Right lung (tissue), 5 donors: ENCODE data around the gene AGBL2. TPM values are rescaled to one million over a fixed set of nuclear protein-coding genes. Genes with fewer than 3 reads are reported as not detected.
"Not testable (repeated sequence)": the region's sequence is repeated elsewhere in the genome, so short reads cannot be mapped to it uniquely, and the experiment has no call there.

Source experiments
- DNase-seq, 2 donors: peaks; one replicate each; pipeline ENCODE4 v3.0.0-alpha.2; 2013
- polyA plus RNA-seq, 5 donors: library from polyadenylated mRNA; unstranded; fragments of 120-200 nt; gene quantifications; one replicate each; pipeline versions ENCODE4 v1.2.1 to v1.2.3, GENCODE V29; 2013; ENCODE audit warnings: inconsistent platforms in 1 of 5, low replicate concordance in 1 of 5; ENCODE audit not compliant: insufficient read length in 5 of 5, insufficient read depth in 1 of 5

AGBL2 gene
- polyA plus RNA-seq, 5 donors = 7.7 to 15.8 (median 10.6) TPM

DNA sequence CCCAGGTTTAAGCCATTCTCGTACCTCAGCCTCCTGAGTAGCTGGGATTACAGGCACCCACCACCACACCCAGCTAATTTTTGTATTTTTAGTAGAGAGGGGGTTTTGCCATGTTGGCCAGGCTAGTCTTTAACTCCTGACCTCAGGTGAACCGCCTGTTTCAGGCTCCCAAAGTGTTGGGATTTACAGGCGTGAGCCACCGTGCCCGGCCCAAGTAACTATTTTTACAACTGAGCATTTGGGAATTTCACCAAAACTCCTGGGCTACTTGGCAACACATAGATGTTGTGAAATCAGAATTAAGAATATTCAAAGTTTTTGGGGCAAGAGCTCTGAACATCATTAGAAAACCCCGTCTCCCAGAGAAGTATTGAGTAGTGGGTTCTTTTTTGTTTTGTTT, 74.7 kb downstream of the AGBL2 start:
- DNase-seq = not testable (repeated sequence)

DNA sequence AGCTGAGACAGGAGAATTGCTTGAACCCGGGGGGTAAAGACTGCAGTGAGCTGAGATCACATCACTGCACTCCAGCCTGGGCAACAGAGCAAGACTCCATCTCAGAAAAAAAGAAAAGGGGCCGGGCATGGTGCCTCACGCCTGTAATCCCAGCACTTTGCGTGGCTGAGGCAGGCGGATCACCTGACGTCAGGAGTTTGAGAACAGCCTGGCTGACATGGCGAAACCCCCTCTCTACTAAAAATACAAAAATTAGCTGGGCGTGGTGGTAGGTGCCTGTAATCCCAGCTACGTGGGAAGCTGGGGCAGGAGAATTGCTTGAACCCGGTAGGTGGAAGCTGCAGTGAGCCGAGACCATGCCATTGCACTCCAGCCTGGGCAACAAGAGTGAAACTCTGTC, 78.8 kb downstream of the AGBL2 start:
- not testable (repeated sequence) for DNase-seq

DNA sequence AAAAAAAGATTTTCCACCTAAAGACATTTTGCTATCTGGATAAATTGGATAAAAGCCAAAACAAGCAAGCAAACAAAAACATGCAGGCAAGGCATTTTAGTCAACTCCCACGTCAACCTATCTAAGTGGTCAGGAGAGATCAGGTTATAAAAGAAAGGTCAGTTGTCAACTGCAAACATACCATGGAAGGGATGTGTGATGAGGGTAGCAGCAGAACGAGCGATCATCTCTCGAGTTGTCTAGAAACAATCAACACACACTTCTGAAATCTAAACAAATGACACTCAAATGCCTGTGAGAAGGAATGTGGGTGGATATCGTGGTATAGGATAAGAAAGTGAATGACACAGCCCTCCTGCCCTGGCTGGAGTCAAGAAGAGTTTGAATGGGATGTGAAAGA, 83.7 kb downstream of the AGBL2 start:
- DNase-seq = no peak

DNA sequence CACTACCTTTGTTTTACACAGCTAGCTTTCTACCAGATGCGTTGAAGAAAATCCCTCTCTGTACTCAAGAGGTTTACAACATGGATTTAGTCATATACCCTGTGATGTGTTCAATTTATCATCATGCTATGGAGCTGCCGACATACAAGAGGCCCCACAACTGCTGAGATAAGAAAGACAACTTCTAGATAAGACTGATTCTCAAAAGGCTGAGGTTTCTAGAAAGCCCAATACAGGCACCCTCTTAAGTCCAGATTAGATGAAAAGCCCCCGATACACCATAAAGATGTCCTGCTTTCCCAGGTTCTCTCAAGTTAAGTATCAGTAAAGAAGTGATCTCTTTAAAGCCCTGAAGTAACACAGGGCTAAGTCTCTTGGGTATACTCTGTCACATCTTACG, 87.1 kb downstream of the AGBL2 start:
- no peak for DNase-seq

DNA sequence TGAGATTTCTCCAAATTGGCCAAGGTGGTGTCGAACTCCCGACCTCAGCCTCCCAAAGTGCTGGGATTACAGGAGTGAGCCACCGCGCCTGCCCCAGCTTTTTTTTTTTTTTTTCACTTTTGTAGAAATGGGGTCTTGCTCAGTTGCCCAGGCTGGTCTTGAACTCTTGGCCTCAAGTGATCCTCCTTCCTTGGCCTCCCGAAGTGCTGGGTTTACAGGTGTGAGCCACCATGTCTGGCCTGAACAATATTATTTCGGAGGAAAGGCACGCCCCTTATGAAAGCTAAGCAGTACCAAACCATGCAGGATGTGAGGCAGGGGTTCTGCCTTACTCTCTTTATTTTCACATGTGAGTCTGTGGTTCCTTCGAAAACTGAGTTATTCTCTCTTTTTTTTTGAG, 88.9 kb downstream of the AGBL2 start:
- DNase-seq = no peak

DNA sequence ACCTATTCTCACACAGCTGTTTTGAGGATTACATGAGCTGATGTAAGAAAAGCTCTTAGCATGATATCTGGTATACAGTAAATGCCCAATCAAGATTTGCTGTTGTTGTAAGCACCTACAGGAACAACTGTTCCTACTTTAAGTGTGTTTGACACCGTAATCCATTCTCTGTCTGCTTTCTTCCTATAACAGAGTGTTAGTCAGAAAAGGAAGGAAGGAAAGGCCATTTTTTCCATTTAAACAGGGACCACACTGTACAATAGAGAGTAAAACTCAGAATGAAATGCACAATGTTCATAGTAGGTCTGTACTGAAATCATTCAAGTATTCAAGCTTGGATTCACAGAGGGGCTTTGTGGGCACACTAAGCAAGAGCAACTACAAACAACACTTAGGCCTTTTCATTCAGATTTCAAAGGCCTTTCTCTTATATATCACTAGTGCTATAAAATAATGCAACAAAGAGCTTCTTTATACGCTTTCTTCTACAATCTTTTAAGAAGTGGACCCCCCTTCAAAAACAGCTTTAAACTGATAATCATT, 94.3 kb downstream of the AGBL2 start:
- no peak for DNase-seq

DNA sequence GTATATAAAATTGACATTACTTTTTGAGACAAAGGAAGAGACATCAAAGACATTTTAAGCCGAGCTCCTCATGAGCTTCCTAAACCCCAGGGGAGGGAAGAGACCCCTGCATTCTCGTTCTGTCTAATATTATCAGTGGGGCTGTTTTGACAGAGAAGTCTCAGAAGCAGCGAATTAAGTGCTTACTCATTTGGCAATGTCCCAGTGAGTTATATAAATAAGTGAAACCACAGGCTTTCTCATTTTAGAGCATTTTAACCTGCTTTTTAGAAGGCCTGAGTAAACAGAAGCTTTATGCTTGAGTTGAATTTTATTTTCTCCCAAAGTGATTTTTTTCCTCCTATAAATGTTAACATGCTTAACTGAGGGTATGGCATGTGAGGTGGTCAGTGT, 97.8 kb downstream of the AGBL2 start:
- DNase-seq = no peak

DNA sequence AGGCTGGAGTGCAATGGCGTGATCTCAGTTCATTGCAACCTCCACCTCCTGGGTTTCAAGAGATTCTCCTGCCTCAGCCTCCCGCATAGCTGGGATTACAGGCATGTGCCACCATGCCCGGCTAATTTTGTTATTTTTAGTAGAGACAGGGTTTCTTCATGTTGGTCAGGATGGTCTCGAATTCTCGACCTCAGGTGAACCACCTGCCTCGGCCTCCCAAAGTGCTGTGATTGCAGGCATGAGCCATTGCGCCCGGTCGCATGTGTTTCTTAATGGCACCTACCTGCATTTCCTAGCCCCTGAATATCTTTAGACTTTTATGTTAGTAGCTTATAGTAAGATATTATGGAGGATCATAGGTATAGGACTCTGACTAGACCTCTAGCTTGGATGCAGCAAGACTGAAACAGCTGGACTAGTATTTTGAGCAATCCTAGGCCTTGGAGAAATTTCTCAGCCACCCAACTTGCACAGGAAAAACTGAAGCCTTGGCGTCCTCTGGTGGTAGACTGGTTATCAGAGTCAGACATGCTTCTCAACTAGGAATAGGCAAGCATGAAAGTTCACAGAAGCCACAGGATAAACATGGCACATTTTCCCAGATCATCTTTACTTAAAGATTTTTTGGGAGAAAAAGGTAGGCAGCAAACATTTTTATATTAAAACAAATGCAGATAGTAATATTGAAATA, 98.3 kb downstream of the AGBL2 start:
- DNase-seq = peak; percentile 31 to 38

DNA sequence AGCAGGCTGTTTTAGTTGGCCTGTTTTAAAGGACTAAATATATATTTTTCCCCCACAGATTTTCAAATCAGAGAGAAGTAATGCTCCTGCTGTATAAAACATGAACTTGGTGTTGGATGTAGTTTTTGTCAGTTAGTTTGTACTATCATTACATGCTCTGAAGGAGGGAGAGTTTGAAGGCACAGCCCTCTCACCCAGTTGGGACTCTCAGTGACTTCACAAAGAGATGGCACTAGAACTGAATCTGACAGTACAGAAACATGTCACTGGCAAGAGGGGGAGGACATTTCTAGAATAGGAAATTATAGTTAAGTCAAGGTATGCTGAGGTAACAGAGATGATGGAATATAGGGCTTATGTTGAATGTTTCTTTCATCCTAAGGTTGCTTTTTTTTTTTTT, 99.9 kb downstream of the AGBL2 start:
- no peak for DNase-seq

DNA sequence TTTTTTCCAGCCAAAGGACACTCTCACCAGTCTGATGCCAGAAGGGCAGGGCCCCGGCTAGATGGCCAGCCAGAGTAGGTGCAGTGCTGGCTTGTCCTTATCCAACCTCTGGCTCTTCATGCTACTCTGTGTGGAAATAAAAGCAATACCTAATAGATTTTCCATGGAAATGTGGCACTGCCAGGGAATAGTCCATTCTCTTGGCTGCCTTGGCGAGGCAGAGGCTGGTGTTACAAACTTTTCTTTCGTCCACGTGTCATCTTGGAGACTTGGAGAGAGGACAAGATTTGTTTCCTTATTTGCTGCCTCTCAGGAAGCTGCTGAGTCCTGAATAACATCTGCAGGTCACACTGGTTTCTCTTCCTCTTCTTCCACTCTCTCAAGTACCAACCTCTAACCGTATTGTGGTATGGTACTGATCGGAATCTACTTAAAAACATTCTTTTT, 103.8 kb downstream of the AGBL2 start:
- no peak for DNase-seq

DNA sequence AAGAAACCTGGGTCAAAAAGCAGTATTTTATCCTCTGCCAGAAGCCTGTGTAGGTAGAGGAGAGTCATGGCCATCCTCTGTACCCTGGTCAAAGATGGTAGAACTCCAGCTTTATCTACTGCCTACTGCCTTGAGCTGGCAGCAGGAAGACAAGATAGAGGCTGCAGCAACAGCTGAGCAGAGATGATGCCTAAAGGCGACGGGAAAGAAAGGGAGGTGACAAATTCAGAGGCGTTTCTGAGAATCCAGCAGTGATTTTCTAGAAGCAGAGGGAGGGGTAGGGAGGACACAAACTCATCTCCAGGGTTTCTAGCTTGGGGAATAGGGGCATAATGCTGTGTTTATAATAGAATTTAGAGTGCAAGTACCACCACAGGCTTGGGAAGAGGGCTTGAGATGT, 105.5 kb downstream of the AGBL2 start:
- no peak for DNase-seq

Other genes starting within 250 kb of the AGBL2 start
- 100 to 1,000 TPM in 1 of 5 donors, 10 to 100 TPM in 4; 70.6 to 103 (median 85.1) TPM for gene CELF1, start 162.2 kb downstream of the AGBL2 start, polyA plus RNA-seq
- 10 to 100 TPM; 35.0 to 53.6 (median 38.1) TPM for gene PTPMT1, start 149.8 kb downstream of the AGBL2 start, polyA plus RNA-seq
- 10 to 100 TPM; 19.5 to 20.5 (median 19.9) TPM for gene KBTBD4, start 136.4 kb downstream of the AGBL2 start, polyA plus RNA-seq
- gene NDUFS3, start 136.3 kb downstream of the AGBL2 start, polyA plus RNA-seq = 100 to 1,000 TPM; 101 to 116 (median 108) TPM
- gene FAM180B, start 128.7 kb downstream of the AGBL2 start, polyA plus RNA-seq = under 1 TPM; 0.08 to 0.30 (median 0.24) TPM
- gene C1QTNF4, start 121.0 kb downstream of the AGBL2 start, polyA plus RNA-seq = 1 to 10 TPM; 2.6 to 8.1 (median 3.5) TPM
- 10 to 100 TPM; 54.0 to 69.7 (median 62.9) TPM for gene MTCH2, start 72.8 kb downstream of the AGBL2 start, polyA plus RNA-seq
- 100 to 1,000 TPM; 157 to 249 (median 220) TPM for gene FNBP4, start 52.0 kb upstream of the AGBL2 start, polyA plus RNA-seq
- gene NUP160, start 133.0 kb upstream of the AGBL2 start, polyA plus RNA-seq = 10 to 100 TPM; 56.6 to 86.5 (median 79.0) TPM